Nephron progenitor cell (in vitro differentiated cells): ENCODE measurements around the gene SSTR4.

ENCODE experiments used
- DNase-seq: peaks from one replicate; pipeline ENCODE4 v3.0.0; 2021
- H3K27ac Mint-ChIP-seq: 2 replicates; pipeline ENCODE4 v1.8.0; 2021; ENCODE audit warnings: mild to moderate bottlenecking, moderate library complexity, mixed read lengths
- H3K27me3 Mint-ChIP-seq: 2 replicates; pipeline ENCODE4 v1.8.0; 2021; ENCODE audit warnings: mild to moderate bottlenecking, low read depth, mixed read lengths; ENCODE audit not compliant: poor library complexity
- H3K36me3 Mint-ChIP-seq: 2 replicates; pipeline ENCODE4 v1.8.0; 2021; ENCODE audit warnings: low read depth, mixed read lengths
- H3K4me1 Mint-ChIP-seq: 2 replicates; pipeline ENCODE4 v1.8.0; 2021; ENCODE audit warnings: mixed read lengths
- H3K4me3 Mint-ChIP-seq: 2 replicates; pipeline ENCODE4 v1.8.0; 2021; ENCODE audit warnings: mild to moderate bottlenecking, moderate library complexity, mixed read lengths
- H3K9me3 Mint-ChIP-seq: 2 replicates; pipeline ENCODE4 v1.8.0; 2021; ENCODE audit warnings: mild to moderate bottlenecking, moderate library complexity, mixed read lengths
- CTCF ChIP-seq: fragments of 200-600 bp; sonication (generic); IDR thresholded peaks from 2 replicates; pipeline ENCODE4 v1.5.0; 2021; ENCODE audit warnings: antibody characterized with exemption

SSTR4 gene

GRCh38 chr20:23084845-23085365 is 49.8 kb downstream of the SSTR4 start:
- no peak for TF ChIP-seq CTCF
- Mint-ChIP-seq H3K4me1 (peaks cover 41% of the 10 kb centered on the region), H3K27ac (no peak overlapping the region), H3K4me3 (no peak overlapping the region), H3K36me3 (no peaks in the 10 kb centered on the region), H3K9me3 (no peaks in the 10 kb centered on the region), H3K27me3 (peaks cover 4% of the 10 kb centered on the region)
- DNase-seq = no peak

- no peak overlapping the region for H3K4me3 Mint-ChIP-seq
- no peak for DNase-seq
- no peaks in the 10 kb centered on the region for H3K36me3 Mint-ChIP-seq
- TF ChIP-seq CTCF = no peak
- peaks cover 6% of the 10 kb centered on the region for H3K27me3 Mint-ChIP-seq
- H3K27ac Mint-ChIP-seq = no peak overlapping the region
- H3K4me1 Mint-ChIP-seq = peaks cover 47% of the 10 kb centered on the region
- H3K9me3 Mint-ChIP-seq = no peaks in the 10 kb centered on the region
Observed at GRCh38 chr20:23085436-23086055, 50.4 kb downstream of the SSTR4 start.

- Mint-ChIP-seq H3K27me3 (peaks cover 6% of the 10 kb centered on the region), H3K4me3 (no peak within 1 kb of the TSS), H3K36me3 (no peaks in the 10 kb centered on the region), H3K27ac (no peak within 1 kb of the TSS), H3K9me3 (no peaks in the 10 kb centered on the region), H3K4me1 (peaks cover 50% of the 10 kb centered on the region)
- no peak for DNase-seq
- no peak for TF ChIP-seq CTCF
Observed at GRCh38 chr20:23086056-23086566, 51.0 kb downstream of the SSTR4 start, which contains the start of gene CD93. Gene CD93, minus strand, starts transcription at chr20:23086324. Its CDS starts 132 bp downstream, at chr20:23086192.

- H3K4me1 Mint-ChIP-seq = peaks cover 58% of the 10 kb centered on the region
- no peak overlapping the region for H3K4me3 Mint-ChIP-seq
- H3K27me3 Mint-ChIP-seq = peaks cover 6% of the 10 kb centered on the region
- no peaks in the 10 kb centered on the region for H3K36me3 Mint-ChIP-seq
- no peak for DNase-seq
- no peak overlapping the region for H3K27ac Mint-ChIP-seq
- no peaks in the 10 kb centered on the region for H3K9me3 Mint-ChIP-seq
- TF ChIP-seq CTCF = no peak
Observed at GRCh38 chr20:23086931-23087411, 51.9 kb downstream of the SSTR4 start.

- Mint-ChIP-seq H3K36me3 (no peaks in the 10 kb centered on the region), H3K4me3 (no peak overlapping the region), H3K27me3 (peaks cover 6% of the 10 kb centered on the region), H3K4me1 (peaks cover 58% of the 10 kb centered on the region), H3K9me3 (no peaks in the 10 kb centered on the region), H3K27ac (peak overlapping the region; percentile 34)
- TF ChIP-seq CTCF = no peak
- no peak for DNase-seq
Observed at GRCh38 chr20:23087587-23088251, 52.6 kb downstream of the SSTR4 start.
